HG03175 (cell line): ENCODE measurements around the gene PRSS56.

Experiments
- ATAC-seq: cut with Tn5 transposase; IDR thresholded peaks from one replicate; pipeline ENCODE4 v1.9.1; 2021; ENCODE audit warnings: mild to moderate bottlenecking, moderate library complexity; ENCODE audit not compliant: unreplicated experiment

The PRSS56 gene

GRCh38 chr2:232519581-232520438, at the start of gene PRSS56:
PRSS56 (plus strand) TSS chr2:232520388; CDS start chr2:232520599, 211 bp downstream.
- no peak for ATAC-seq

DNA sequence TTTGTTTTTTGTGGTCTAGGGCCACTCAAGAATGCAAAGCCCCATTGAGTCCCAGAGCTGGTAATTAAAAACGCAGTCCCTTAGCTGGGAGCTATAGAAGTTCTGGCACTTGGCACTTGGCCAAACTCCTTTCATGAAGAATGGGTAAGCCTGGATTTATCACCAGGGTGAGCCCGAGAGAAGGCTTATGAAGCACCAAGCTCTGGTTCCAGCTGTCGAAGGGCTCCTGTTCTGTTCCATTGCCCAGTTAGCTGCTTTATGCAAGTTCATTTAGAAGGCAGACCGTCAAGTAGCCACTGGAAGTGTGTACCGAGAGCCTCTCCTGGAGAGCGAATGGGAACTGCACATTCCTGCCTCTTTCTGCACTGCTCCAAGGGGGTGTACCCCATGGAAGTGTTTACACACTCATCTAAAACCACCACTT, 46.7 kb upstream of the PRSS56 start:
- ATAC-seq = no peak

DNA sequence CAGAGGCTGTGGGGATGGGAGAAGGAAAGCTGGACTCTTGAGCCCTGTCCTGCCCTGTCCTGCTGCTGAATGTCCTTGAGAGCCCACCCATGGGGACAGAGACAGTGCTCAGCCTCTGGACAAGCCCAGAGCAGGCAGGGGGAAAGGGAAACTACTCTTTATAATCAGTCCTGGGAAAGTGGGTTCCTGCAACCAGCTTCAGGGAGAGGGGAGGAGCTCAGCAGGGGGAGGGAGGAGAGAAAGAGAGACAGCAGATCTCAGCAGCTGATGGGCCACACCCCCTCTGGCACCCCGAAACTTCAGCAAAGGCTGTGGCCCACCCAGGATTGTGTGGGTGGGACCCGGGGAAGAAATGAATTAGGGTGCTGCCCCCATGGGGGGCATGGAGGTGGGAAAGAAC, 44.1 kb upstream of the PRSS56 start:
- no peak for ATAC-seq

DNA sequence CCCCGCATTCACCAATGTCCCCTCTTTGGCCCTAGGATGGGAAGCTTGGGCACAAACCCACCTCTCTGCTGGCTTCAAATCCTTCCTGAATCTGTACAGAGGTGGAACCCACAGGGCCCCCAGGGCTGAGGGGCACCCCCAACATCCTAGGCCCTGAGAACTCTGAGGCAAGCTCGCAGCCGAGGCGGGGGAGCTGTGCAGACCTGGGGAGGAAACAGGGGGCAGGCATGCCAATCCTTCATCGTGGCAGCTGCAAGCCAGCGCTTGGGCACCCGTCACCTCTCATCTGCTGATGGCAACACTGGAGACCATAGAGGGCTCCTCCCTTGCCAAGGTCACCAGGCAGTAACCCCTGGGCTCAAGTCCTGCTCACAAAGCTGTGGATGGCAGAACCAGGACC, 43.4 kb upstream of the PRSS56 start:
- no peak for ATAC-seq

DNA sequence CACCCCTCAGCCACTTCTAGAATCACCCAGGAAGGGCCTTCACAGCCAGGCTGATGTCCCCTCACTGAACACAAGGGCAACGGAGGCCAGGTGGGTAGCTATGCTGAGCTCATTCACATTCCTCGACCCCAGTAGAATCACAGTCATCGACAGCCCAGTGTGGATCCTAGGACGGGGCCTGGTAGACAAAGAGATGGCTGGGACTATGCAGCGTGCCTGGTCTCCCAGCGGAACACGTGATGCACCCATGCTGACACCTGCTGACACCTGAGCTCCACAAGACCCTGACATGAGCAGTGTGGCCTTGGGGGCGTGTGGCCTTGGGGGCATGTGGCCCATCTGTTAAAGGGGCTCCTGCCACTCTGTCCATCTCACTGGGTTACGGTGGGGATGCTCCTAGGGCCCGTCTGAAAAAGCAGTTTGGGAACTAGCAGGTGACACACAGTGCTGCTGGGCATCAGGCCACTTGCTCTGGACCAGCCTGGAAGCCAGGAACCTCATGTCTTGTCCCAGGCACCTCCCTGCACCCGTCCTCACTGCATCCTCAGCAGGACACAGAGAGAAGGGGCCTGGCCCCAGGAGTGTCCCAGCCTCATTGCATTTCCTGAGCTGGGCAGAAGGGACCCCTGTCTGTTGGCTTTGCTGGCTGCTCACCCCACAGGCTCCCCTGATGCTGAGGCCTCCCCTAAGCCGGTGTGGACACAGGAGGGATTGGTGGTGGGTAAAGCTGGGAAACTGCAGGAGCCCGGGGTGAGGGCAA, 42.3 kb upstream of the PRSS56 start:
- ATAC-seq = no peak

DNA sequence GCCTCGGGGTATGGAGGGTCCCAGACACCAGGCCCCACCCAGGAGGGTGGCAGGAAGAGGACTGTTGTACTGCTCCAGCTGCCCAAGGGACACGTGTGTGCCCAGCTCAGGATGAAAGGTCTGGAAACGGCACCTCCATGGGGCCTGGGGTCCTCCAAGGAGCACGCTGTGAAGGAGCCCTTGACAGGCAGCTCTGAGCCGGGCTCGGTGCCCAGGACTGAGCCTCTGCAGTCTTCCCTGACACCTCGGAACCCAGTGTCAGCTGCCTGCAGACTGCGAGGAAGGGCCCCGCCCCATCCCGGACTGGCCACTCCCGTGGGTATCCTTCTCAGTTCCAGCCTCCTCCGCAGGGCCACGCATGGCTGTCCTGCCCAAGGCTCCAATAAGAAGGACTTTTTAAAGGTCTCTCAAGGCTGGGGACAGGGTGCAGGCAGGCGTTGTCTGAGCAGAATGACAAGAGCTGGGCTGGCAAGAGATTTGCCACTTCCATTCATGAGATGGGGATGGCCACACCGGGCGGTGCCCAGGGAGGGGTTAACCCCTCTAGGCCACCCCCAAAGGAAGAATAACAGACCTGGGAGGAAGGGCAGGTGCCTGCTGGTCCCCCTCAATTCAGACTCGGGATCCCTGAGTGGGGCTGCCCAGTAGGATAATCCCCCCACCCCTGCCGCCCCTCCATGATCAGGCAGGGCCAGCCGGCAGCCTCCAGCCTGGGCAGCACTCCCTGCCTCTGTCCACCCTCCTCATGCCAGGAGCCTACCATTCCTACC, 41.4 kb upstream of the PRSS56 start:
- no peak for ATAC-seq

DNA sequence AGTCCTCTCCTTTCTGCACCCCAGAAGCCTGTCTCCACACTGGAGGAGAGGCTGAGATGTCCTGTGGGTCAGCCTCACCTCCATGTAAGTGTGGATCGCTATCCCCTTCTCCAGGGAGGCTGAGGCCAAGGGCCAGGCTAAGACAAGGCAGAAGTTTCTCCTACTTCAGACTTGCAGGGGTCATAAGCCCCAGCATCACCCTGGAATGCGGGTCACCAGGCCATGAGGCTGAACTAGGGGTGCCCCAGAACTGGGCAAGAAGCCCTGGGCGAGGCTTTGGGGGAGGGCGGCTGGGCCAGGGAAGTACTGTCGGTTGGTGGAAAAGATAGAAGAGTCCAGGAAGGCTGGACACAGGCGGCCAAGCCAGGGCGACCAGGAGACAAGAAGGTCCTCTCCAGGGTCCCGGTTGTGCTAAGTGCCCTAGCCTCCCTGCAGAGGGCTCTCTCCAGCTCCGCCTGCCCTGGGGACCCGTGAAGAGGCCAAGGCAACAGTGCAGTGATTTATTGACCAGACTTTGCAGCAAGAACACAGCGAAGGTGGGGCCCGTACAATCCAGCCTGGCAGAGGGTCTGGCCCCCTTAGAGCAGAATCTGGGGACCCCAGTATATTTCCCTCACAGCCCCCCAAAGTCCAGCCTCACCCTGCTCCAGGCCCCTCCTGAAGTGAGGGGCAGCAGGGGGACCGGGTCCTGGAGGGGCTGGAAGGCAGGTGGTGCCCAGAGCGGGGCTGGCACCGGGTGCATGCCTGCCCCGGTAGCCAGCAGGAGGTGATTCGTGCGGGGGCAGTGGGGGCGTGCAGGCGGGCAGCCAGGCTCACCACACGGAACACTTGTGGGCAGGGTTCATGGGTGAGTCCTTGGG, 40.6 kb upstream of the PRSS56 start:
- ATAC-seq = no peak

GRCh38 chr2:232480201-232481190, 39.7 kb upstream of the PRSS56 start:
- no peak for ATAC-seq

DNA sequence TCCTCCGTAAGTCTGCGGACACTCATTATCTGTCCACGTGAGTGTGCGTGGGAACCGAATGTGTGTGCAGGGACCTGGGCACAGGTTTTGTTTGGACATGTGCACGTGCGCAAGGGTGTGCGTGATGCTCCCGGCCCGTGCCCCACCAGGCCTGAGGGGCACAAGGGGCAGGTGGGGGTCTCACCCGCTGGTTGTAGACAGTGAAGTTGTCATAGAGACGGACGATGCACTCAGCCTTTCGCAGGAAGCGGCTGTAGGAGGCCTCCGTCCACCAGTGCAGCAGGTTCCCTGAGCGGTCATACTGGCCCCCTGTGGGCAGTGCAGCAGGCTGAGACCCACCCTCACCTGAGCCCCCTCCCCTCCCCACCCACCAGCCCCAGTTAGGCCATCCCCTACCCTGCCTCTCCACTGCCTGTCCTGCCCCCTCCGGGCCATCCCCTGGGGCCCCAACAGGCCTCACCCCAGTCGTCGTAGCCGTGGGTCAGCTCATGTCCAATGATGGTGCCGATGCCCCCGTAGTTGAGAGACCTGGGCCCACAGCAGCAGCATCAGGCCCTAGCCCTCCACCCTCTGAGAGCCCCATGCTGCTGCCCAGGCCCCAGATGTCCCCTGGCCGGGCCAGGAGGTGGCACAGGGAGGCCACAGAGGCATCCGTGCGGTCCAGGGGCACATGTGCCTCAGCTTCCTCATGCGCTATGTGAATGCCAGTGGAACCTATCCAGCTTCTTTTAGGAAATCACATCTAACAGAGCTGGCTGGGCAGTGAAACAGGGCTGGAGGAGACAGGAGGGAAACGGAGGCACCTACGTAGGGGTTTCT, 38.7 kb upstream of the PRSS56 start:
- no peak for ATAC-seq

DNA sequence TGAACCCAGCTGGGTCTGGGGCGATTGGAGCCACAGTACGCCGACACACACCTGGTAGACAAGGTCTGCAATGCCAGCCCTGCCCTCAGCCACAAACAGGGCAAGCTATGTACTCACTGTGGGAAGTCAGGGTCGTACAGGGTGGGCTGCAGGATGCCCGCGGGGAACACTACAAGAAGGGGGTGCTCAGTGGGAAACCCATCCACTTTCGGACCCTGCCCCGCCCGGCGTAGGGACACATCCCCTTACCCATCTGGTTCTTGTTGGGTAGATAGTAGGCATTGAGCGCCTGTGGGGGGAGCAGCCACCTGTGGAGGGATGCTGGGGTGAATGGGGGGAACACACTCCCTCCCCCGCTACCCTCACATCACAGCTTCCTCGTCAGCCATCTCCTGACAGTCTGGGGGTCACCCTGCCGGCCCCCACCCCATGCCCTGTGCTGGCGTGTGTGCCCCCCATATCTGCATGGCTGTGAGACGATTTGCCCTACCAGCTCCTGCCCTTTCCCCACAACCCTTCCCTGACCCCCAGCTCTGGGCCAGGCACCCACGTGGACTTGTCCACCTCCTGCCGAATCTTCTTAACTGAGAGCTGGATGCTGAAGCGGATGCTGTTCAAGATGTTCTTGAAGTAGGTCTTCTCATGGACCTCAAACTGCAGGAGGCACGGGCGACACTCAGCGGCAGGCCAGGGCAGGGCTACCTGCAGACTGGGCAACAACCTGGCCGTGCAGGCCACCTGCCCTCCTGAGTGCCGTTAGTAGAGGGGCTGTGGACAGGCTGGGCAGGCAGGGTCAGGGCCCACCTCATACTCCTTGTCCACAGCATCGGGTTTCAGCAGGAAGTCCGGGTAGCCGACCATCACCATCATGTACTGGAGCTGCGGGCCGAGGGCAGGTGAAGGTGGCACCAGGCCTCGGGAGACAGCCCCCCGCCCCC, 37.6 kb upstream of the PRSS56 start:
- no peak for ATAC-seq

DNA sequence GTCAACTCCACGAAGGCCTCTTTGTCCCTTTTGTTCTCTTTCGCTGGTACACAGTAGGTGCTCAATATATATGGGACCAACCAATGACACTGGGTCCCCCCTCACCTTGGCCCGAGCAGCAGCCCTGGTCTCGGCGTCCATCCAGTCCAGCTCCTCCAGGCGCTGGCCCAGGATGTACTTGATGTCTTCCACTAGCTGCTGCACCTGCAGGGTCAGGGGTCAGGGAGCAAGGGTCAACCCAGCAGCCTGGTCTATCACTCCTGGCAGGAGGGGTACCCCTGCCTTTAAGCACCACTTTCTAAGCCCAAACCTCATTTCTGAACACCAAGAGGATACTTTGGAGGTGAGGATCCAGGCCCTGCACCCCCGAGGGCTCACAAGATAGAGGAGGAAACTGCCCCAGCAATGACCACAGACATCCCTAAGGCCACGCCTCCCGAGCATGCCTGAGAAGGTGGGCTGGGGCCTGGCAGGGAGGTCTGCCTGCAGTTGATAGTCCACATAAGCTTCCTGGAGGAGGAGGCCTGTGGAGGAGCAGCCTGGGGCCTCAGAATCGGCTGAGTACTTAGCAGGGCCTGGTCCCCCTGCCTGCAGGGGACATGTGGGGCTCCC, 36.8 kb upstream of the PRSS56 start:
- ATAC-seq = no peak

DNA sequence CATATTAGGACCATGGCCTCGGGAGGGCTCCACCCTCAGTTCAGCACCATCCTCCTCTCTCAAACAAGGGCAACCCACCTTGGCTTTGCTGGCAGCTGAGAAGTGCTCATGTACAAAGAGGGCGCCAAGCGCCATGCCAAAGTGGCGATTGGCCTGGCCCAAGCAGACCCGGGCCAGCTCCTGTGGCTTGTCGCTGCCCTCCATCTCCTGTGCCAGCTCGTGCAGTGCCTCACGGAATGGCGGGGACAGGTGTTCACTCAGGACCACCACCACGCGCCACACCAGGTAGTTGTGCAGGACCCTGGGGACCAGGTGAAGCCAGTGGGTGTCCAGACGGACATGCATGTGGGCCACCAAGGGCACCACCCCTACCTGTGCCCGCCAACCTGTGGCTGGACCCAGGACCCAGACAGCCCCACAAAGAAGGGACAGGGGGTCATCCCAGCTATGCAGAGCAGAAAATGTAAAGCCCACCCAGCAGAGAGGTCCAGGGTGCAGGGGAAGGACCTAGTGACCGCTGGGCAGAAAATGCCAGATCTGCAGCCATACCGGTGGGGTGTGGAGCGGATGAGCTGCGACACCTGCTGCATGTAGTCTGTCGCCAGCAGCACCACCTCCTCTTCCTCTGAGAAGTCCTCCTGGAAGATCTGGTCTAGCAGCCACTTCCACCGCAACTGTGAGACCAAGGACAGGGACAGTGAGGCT, 36.1 kb upstream of the PRSS56 start:
- no peak for ATAC-seq

DNA sequence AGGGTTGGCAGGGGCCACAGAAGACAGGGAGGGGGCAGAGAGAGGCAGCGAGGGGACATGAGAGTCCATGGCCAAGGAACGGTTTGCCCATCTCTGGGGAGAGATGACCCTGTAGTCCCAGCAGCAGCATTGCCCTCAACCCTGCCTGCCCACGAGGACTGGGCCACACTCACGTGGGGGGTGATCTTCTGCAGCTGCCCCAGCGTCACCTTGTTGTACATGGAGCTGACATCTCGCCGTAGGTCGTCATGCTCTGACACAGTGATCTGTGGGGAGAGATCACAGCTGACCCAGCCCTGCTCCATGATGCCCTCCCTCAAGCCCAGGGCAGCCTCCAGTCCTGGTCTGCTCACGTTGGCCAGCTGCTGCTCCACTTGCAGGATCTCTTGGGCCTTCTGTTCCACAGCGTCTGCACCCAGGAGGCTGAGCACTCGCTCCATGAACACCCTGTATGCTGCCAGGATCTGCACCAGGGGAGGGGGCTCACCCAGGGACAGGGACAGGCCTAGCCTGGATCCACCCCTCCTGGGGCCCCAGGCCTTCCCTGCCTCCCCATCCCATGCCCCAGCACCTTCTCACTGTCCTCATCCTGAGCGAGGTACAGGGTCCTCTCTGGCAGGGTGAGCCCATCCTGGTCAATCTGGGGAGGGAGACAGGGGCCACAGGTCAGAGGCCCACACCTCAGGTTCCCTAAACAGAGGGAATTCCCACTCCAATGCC, 35.4 kb upstream of the PRSS56 start:
- ATAC-seq = no peak

DNA sequence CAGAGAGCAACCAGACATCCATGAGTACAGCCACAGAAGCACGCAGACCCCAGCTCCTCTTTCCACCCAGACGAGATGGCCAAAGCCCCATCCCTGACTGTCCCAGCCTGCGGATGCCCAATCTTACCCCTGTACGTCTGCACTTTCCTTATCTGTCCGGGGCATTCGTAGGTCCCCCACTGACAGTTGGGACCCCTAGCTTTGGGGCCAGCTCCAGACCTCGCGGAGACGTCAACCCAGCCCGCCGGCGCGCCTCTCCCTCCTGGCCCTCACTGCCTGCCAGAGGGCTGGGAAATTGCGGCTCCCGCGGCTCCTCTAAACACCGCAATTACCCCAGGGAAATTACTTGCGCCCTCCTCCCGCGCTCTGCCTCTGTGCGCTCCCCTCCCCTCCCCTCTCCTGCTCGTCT, 34.8 kb upstream of the PRSS56 start:
- no peak for ATAC-seq

DNA sequence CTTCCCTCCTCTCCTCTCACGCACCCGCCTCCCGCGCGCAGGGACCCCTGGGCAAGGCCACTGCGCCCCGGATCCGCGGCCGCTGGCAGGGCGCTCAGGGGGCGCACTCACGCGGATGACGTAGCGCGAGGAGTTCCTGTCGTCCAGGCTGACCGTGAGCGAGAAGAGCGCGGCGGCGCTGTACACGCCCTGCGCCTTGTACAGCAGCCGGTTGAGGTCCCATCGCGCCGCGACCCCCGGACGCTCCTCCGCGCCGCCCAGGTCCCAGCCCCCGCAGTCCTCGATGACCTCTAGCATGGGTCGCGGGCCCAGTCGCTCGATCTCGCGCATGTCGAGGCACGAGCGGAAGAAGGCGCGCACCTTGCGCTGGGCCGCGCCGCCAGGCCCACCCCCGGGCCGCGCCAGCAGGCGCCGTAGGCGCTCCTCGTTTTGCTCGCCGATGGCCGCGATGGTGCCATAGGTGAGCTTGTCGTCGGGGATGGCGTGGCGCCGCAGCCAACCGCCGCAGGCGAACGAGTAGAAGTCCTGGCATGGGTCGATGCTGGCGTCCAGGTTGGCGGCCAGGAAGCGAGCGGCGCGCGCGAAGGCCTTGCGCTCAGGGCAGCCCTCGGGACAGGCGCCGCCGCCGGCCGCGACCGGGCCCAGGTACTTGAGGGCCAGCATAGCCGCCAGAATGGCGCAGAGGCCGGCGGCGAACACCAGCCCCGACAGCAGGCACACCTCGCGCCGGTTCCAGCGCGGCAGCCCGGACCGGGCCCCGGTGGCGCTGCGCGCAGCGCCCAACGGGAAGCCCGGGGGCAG, 34.2 kb upstream of the PRSS56 start:
- ATAC-seq = no peak
